GM21717 (cell line): Measurements from ENCODE around the gene SCO1.
"Not testable (repeated sequence)": the region's sequence is repeated elsewhere in the genome, so short reads cannot be mapped to it uniquely, and the experiment has no call there.

Experiments used
- ATAC-seq: cut with Tn5 transposase; IDR thresholded peaks from one replicate; pipeline ENCODE4 v1.9.1; 2021; ENCODE audit warnings: mild to moderate bottlenecking, moderate library complexity; ENCODE audit not compliant: unreplicated experiment

Gene SCO1

DNA sequence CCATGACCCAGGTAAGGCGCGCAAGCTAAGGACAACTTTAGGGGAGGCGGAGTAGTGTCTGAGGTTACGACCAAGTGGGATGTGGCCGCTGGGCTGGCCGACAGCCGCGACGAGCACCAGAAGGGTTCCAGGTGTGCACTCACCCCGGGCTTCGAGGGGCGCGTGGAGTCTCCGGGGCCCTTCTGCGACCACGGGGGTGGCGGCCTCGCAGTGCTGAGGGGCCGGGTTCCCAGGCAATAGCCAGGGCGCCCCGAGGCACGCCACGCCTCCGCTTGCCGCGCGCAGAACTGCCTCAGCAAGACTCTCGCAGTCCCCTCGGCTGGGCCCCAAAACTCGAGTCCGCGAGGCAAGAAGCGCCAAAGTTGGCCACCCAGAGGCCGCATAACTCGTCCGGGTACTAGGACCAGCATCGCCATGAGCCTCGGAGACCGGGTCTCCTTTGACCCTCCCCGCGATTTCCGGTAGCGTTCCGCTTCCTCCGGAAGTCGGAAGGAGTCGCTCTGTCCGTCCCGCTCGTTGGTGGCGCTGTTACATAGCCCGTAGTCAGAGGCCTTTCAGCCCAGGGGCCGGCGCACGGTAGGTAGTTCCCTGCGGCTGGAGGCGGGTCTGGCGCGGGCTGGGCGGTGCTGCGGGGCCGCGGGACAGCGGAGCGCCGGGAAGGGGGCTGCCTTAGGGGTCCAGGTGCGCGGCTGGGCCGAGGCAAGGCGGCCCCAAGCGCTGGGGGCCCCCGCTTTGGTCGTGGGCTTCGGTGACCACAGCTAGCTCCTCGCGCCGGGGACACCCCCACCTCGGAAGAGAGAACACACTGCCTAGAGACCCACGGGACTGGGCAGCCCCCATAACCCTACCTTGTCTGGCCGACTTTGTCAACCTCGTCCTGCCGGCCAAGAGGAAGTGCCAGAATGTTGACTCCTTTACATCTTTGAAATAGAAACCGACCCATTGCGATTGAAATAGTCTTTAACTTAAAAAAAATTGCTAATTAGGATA lies at the start of gene SCO1, which contains the start of gene ADPRM:
Gene SCO1 (minus strand): TSS at position 442 of the 990 bp plus-strand sequence. CDS start 26 bp downstream, at position 416.
Gene ADPRM (plus strand): TSS at position 503 of the 990 bp plus-strand sequence. CDS start 7,333 bp downstream, outside the sequence.
- ATAC-seq: peak; percentile 97

DNA sequence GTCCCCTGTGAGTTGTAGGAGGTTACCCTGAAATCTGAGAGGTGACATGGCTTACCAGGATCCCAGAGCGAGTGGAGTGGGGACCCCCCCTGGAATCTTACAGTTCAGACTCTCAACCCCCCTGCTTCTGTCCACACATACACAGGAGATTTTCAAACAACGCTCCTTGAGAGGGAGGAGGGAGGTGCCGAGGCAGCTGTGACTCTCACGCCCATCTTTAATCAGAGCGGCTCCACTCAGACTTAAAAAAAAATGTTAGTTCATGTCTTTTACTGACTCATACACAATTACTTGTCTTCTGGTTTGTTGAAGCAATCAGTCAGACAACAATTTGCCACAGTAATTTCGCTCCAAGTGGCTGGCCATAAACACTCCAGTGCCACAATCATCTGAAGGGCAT lies 47.9 kb upstream of the SCO1 start:
- ATAC-seq: no peak

DNA sequence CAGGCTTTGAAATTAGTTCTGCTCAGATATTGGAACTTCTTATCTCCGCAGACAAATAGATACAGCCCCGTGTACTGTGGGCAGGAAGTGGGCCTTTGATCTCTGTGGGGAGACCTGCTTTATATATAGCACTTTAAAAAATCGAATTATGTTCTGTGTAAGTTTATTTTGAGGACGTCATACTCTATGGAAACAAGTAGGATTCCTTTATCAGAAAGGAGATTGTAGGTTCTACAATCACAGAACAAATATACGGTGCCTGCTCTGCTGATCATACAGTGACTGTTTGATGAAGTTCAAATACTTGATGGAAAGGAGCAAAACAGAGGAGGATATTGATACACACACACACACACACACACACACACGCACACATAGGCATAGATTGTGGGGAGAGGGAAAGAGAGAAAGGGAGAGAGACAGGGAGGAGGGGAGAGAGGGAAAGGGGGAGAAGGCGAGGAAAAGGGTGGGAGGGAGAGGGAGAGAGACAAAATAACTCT lies 47.2 kb upstream of the SCO1 start:
- ATAC-seq: no peak

DNA sequence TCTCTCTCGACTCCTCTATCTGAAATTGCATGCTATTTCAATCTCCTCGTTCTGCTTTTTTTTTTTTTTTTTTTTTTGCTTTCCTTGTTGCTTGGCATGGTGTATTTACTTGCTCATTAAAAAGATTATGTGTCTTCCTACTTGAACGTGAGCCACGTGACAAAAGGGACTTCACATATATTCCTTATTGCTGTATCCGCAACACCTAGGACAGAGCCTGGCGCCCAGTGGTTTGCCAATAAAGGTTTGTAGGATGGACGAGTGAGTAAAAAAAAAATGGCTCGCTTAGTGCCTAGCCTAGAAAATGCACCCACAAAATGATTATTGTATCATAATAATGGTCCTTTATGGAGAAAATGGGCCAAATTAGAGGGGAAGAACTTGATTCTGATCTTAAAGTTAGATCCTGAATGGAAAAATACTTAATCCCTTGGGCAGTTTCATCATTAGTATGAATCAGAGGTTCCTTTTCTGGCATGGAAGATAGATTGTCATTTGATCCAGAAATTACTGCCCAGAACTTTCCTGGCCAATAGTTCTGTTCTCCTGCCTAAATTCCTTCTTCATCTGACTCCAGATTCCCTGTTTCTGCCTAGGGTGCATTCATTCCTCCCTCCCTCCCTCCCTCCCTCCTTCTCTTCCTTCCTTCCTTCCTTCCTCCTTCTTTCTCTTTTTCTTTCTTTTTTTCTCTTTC lies 46.1 kb upstream of the SCO1 start:
- no peak for ATAC-seq

DNA sequence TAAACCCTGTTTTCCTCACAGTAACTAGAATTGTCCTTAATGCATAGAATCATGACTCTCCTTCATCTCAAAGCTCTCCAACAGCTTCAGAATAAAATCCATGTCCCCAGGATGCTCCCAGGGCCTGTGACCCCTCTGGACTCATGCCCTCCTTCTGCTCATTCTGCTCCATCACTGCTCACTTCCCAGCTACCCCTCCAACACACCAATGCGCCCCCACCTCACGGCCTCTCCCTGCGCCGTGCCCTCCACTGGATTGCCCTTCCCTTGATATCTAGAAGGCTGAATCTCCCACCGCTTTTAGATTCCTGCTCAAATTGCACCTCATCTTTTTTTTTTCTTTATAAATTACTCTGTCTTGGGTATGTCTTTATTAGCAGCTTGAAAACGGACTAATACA lies 45.1 kb upstream of the SCO1 start:
- ATAC-seq: no peak

DNA sequence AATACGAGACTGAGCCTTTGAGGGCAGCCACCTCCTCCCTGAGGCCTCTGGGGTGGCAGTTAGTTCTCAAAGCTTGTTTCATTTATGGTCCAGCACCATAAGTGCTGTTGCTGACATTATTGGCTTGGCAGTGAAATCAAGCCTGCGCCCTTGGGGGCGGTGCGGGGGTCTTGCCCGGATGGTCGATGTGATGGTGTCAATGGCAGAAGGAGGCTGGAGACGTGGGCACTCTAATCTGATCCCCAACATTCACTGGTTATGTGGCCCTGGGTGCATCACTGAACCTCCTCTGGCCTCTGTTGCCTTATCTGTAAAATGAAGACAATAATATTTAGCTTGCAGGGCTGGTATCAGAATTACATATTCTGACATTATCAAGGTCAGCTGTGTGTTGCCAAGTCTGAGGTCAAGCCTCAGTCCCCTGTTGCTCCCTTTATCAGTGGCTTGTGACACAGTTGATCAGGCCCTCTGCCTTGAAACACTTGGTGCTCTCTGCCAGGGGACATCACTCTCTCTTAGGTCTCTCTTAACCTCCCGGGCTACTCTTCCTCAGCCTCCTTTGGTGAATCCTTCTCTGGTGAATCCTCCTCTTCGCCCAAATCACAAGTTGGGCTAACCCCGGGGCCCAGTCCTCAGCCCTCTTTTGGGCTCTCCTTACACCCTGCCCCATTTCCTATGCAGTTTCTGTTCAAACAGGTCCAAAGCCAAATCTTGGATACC lies 44.2 kb upstream of the SCO1 start:
- ATAC-seq: no peak

DNA sequence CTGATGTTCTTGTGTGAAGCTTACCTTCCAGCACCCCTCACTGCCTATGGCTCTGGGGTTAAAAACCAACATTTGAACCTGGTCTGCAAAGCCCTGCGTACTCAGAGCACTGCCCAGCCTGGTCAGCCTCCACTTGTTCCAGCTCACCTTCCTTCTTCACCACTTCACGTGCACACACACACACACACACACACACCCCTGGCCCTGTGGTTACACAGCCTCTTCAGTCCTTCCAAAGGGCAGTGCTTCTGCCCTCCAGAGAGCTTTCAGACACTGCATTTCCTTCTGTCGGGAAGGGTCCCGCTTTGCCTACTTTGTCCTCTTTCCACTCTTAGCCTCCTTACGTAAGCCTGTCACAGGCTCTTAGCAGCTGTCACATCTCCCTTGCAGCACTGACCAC lies 42.1 kb upstream of the SCO1 start:
- no peak for ATAC-seq

DNA sequence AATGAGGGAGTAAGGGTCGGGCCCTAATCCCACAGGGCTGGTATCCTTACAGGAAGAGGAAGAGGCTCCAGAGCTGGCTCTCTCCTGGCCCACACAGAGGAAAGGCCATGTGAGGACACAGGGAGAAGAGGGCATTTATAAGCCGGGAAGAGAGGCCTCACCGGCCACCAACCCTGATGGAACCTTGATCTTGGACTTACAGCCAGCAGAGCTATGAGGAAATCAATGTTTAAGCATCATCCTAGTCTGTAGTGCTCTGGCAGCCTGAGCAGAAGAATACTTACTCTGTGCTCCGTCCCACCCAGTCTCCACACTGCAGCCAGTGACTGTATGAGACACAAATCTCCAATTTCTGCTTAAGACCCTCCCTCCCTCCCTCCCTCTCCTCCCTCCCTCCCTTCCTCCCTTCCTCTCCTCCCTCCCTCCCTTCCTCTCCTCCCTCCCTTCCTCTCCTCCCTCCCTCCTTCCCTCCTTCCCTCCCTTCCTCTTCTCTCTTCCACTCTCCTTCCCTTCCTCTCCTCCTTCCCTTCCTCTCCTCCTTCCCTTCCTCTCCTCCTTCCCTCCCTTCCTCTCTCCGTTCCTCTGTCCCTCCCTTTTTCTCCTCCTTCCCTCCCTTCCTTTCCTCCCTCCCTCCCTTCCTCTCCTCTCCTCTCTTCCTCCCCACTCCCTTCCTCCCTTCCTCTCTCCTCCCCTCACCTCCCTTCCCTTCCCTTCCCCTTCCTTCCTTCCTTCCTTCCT lies 41.4 kb upstream of the SCO1 start:
- no peak for ATAC-seq

DNA sequence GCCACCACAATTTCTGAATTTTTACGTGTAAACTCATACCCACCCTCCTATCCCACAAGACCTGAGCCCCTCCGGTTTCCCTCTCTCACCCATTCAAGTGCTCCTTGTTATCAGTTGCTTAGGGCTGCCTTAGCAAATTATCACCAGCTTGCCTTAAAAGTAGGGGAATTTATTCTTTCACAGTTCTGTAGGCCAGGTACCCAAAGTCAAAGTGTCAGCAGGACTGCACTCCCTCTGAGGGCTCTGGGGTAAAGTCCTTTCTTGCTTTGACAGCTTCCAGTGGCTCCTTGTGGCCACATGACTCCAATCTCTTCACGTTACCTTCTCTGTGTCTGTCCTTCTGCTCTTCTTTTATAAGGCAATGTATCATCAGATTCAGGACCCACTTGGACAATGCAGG lies 40.4 kb upstream of the SCO1 start:
- no peak for ATAC-seq

DNA sequence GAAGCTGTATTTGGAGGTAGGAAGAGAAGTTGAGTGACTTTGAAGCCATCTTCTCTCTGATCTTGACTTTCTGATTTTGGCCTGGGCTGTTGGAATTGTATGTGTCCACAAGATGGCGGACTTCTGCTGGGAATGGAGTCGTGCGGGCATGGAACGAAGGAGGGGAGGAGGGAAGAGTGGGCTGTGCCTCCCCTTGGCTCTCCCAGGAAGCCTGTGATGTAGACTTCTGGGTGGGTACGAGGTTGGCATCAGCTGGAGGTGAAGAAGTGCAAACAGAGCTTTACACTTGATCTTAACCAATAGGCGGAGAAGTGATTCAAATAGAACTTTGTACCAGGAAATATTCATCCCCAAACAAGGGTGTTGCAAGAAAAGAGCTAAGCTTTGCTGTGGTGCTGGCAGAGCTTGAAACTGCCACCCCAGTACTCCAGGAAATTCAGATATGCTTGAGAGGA lies 39.9 kb upstream of the SCO1 start:
- ATAC-seq: no peak

DNA sequence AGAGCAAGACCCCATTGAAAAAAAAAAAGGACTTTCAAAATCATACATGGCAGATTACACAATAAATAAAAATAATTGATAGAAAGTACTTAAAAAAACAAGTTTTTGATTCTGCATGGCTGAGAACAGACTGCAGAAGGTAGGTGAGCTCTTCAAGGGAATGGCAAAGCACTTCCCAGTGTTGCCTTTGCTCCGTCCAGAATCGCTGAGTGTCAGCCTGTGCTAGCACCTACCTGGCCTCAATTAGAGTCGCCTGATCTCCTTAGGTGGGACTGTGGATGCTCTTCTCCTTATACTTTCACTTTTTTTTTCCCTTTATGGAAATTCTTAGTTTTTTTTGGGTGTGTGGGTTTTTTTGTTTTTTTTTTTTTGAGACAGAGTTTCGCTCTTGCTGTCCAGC lies 38.5 kb upstream of the SCO1 start:
- no peak for ATAC-seq

DNA sequence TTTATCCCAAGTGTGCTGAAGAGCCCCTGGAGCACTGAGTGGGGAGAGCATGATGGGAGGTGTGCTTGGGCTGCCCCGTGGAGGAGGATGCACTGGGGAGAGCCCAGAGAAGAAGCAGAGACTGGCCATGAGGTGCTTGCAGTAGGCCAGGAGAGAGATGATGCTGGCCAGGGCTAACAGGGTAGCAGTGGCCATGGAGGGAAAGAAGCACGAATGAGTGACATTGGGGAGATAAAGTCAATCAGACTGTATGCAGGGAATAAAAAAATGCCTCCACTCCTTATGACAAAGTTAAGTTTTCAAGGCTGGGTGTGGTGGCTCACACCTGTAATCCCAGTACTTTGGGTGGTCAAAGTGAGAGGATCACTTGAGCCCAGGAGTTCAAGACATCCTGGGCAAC lies 37.9 kb upstream of the SCO1 start:
- ATAC-seq: no peak

DNA sequence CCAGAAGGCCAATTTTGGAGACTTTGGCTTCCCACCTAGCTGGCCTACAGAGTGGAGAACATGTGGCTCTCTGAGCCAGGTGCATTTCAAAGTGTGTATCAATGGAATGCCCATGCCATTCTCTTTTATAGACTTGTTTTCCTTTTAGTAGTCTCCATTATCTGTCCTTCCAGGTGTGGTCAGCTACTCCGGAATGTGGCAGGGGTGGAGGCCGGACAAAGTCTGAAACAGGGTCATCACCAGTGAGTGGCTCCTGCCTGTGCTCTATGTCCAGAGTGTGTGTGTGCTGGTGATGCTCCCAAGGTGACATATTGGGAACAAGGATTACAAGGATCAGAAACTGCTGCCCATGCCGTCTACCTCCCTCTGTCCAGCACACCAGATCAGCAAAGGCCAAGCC lies 36.3 kb upstream of the SCO1 start:
- ATAC-seq: no peak

DNA sequence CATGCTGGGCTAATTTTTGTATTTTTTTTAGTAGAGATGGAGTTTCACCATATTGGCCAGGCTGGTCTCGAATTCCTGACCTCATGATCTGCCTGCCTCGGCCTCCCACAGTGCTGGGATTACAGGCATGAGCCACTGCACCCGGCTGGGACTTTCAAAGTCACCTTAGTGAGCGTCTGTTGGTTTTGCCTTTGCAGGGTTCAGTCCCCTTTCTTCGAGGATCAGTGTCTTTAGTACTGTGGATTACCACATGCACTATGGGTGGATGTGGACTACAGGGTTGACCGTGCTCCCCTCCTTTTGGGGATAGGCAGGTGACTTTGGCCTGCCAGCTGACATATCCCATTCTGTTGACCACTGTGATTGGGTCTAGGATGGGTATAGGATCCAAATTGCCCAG lies 34.8 kb upstream of the SCO1 start:
- ATAC-seq: not testable (repeated sequence)

DNA sequence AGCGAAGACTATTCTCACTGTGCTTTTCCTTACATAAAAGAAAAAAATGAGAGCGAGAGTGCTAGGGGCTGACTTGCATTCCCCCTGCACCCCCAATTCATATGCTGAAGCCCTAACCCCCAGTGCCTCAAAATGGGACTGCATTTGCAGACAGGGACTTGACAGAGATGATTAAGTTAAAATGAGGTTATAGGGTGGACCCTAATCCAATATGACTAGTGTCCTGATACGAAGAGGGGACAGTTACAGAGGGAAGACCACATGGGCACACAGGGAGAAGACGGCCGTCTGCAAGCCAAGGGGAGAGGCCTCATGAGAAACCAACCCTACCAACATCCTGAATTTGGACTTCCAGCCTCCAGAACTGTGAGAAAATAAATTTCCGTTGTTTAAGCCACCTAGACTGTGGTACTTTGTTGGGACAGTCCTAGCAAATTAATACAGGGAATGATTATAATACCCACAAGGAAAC lies 34.1 kb upstream of the SCO1 start:
- ATAC-seq: no peak

DNA sequence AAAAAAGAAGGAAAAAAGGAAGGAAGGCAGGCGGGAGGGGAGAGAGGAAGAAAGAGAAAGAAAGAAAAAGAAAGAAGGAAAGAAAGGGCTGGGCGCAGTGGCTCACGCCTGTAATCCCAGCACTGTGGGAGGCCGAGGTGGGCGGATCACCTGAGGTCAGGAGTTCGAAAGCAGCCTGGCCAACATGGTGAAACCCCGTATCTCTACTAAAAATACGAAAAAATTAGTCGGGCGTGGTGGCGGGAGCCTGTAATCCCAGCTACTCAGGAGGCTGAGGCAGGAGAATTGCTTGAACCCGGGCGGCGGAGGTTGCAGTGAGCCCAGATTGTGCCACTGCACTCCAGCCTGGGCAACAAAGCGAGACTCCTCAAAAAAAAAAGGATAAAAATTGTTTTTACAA lies 32.9 kb upstream of the SCO1 start:
- not testable (repeated sequence) for ATAC-seq

DNA sequence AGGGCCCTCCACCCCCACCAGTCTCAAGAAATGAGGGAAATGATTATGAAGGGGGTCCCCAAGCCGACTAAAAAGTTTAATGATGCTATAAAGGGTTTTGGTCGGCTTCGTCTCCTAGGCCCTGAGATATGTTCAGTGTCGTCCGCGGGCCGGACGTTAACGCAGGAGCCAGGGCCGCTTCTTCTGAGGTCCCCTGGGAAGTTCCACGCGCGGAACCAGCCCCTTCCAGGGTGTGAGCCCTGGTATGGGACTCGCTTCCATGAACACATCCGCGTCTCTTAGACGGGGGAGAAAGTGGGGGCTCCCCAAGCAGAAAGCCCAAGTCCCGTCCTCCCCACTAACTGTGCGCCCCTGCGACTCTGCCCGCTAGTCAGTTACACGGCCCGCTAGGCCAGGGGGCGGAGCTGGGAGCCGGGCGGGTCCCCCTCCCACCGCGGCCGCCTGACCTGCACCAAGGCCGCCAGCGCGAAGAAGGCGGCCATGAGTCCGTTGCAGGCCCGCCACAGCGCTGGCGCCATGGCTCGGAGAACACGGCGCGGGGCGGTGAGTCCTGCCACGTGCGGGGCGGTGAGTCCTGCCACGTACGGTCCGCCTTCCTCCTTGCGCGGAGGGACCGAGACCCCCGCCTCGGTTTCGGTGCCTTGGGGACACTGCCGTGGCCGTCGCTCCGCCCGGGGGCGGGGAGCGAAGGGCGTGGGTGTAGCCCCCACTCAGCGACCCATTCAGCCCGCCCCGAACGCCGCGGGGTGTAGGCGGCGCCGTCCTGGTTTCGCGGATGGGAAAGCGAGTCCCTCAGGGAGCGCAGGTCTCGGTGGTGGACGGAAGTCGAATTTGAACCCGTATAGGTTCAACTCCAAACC lies 32.2 kb upstream of the SCO1 start, which contains the start of gene TMEM220:
Gene TMEM220 (minus strand): TSS at position 690 of the 860 bp plus-strand sequence. CDS start 172 bp downstream, at position 518.
- ATAC-seq: peak; percentile 68

DNA sequence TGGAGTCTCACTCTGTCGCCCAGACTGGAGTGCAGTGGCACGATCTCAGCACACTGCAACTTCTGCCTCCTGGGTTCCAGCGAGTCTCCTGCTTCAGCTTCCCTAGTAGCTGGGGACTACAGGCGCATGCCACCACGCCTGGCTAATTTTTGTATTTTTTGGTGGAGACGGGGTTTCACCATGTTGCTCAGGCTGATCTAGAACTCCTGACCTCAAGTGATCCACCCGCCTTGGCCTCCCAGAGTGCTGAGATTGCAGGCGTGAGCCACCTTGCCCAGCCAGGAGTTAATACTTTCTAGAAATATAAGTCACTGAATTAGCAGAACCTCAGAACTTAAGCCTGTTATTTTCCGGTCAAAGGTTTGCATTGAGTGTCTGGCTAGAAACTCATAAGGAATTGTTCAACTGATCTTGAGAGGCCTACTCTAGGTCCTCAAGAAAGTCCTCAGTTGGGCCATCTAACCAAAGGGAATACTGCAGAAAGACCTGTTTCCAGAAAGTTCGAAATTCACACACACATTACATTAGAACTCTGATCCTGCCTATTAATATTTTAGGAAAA lies 31.1 kb upstream of the SCO1 start:
- ATAC-seq: no peak

DNA sequence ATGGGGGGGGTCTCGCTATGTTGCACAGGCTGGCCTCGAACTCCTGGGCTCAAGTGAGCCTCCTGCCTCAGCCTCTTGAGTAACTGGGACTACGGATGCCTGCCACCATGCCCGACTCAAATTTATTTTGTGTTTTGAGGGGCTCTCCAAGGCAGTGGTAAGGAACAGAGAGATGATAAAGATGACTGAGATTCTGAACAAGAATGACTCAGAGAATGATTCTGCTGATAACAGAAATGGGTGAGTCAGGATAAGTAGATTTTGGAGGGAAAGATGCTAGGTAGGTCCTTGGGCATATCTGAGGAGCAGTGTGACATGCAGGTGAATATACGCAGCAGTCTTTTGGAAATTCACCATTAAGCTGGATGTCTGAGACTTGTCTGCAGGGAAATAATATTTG lies 29.9 kb upstream of the SCO1 start:
- no peak for ATAC-seq
